K562 (cell line): ENCODE data around the gene FGF4. TPM values are rescaled to one million over a fixed set of nuclear protein-coding genes. Genes with fewer than 3 reads are reported as not detected.

Experiments used
- ATAC-seq: fragments of 200-7000 bp; cut with Tn5 transposase; 3 replicates; pipeline ENCODE4 v1.9.1; 2020; ENCODE audit warnings: moderate library complexity
- BruUV-seq: library from RNA; stranded (reverse); fragments of 400-500 nt; replicated peaks from 2 replicates; lab custom pipeline; 2021; lab: Mats Ljungman, UMichigan
- CTCF ChIA-PET: fragments of 300-600 bp; formaldehyde crosslinking; extraction: SDS; loops from one replicate; lab custom pipeline; 2021; ENCODE audit warnings: low intra/inter-chr PET ratio; lab: Yijun Ruan, JAX
- POLR2A ChIA-PET: fragments of 300-600, 350-650 bp; sonication (Branson Sonifier 250); formaldehyde crosslinking; extraction: SDS; loops from one replicate; lab custom pipeline; 2021; ENCODE audit warnings: antibody characterized with exemption, inconsistent platforms; lab: Yijun Ruan, JAX
- DNase-seq, 4 experiments: peaks; one replicate each; pipeline versions ENCODE4 v3.0.0 to v3.0.0-alpha.2; 2011 to 2018; ENCODE audit warnings: low spot score in 3 of 4, mixed read lengths in 3 of 4; ENCODE audit errors: extremely low read depth in 1 of 4
- FAIRE-seq: peaks from 2 replicates; lab custom pipeline; 2011; peaks lifted over from hg19 to GRCh38; lab: Jason Lieb, UNC
- H2AFZ ChIP-seq: 2 replicates; pipeline ENCODE4 v1.6.0; 2011; ENCODE audit warnings: low read depth, low read length, control low read depth, inconsistent platforms
- H3K27ac ChIP-seq: fragments of 200-600 bp; 3 replicates; pipeline ENCODE4 v1.8.0; 2011; ENCODE audit warnings: low read depth, mild to moderate bottlenecking, control low read depth, inconsistent platforms, low read length, moderate library complexity, mixed read lengths; ENCODE audit errors: extremely low read depth
- H3K27me3 ChIP-seq, 2 experiments: fragments of 300-600 bp in 1 of 2; 2 replicates in 1 of 2; 3 replicates in 1 of 2; pipeline versions ENCODE4 v1.6.0 to v1.8.0; 2011; ENCODE audit warnings: inconsistent platforms in 2 of 2, low read length in 2 of 2, mild to moderate bottlenecking in 1 of 2, mixed read lengths in 1 of 2, moderate library complexity in 1 of 2; ENCODE audit not compliant: control insufficient read depth in 2 of 2, insufficient read depth in 2 of 2
- H3K36me3 ChIP-seq: fragments of 300-600 bp; 3 replicates; pipeline ENCODE4 v1.8.0; 2011; ENCODE audit warnings: mild to moderate bottlenecking, low read length, inconsistent platforms; ENCODE audit not compliant: control insufficient read depth, insufficient read depth
- H3K4me1 ChIP-seq, 2 experiments: fragments of 200-600 bp in 1 of 2; replicated peaks in 1 of 2; 2 replicates in 1 of 2; 3 replicates in 1 of 2; pipeline versions ENCODE4 v1.5.1 to v1.8.0; 2011; ENCODE audit warnings: inconsistent platforms in 2 of 2, low read length in 2 of 2, mild to moderate bottlenecking in 1 of 2, mixed read lengths in 1 of 2, moderate library complexity in 1 of 2; ENCODE audit not compliant: control insufficient read depth in 2 of 2, insufficient read depth in 2 of 2
- H3K4me2 ChIP-seq: 2 replicates; pipeline ENCODE4 v1.6.1; 2011; ENCODE audit warnings: low read length, control low read depth, inconsistent platforms, mixed read lengths; ENCODE audit not compliant: insufficient read depth
- H3K4me3 ChIP-seq: fragments of 200-600 bp; sonication (generic), shearing (Covaris generic); 2 replicates; pipeline ENCODE4 v1.5.1; 2016; ENCODE audit warnings: control low read depth, inconsistent platforms
- H3K79me2 ChIP-seq: fragments of 200-600 bp; 3 replicates; pipeline ENCODE4 v1.8.0; 2011; ENCODE audit warnings: low read length, inconsistent platforms; ENCODE audit not compliant: control insufficient read depth, insufficient read depth
- H3K9ac ChIP-seq, 2 experiments: 2 replicates each; pipeline versions ENCODE4 v1.6.0 to v1.6.1; 2011; ENCODE audit warnings: low read depth in 2 of 2, low read length in 2 of 2, control low read depth in 1 of 2, inconsistent platforms in 1 of 2, mild to moderate bottlenecking in 1 of 2, mixed read lengths in 1 of 2; ENCODE audit not compliant: insufficient read depth in 1 of 2
- H3K9me1 ChIP-seq: one replicate; pipeline ENCODE4 v1.6.0; 2011; ENCODE audit warnings: inconsistent platforms, mild to moderate bottlenecking, low read length, moderate library complexity; ENCODE audit not compliant: control insufficient read depth, insufficient read depth
- H3K9me3 ChIP-seq: replicated peaks from 2 replicates; pipeline ENCODE4 v1.5.1; 2011; ENCODE audit warnings: low read depth, low read length, inconsistent platforms; ENCODE audit not compliant: control insufficient read depth, insufficient read depth
- H4K20me1 ChIP-seq: replicated peaks from 2 replicates; pipeline ENCODE4 v1.6.1; 2011; ENCODE audit warnings: low read length, inconsistent platforms, mixed read lengths; ENCODE audit not compliant: control insufficient read depth, insufficient read depth
- EWSR1 ChIP-seq: fragments of 450-650 bp; IDR thresholded peaks from 2 replicates; pipeline ENCODE4 v1.6.1; 2018; ENCODE audit warnings: borderline replicate concordance, mild to moderate bottlenecking, low read depth, moderate library complexity; ENCODE audit not compliant: partially characterized antibody
- GTF2E2 ChIP-seq: fragments of 200-800 bp; sonication (Bioruptor generic); IDR thresholded peaks from 2 replicates; pipeline ENCODE4 v1.6.1; 2016; ENCODE audit warnings: missing genetic modification characterization, missing compliant biosample characterization
- HEY1 ChIP-seq: fragments of 250-450 bp; sonication (Bioruptor Pico); IDR thresholded peaks from 2 replicates; pipeline ENCODE4 v1.5.0; 2020; ENCODE audit warnings: mild to moderate bottlenecking, moderate library complexity, borderline replicate concordance
- HNRNPK ChIP-seq: fragments of 200-400 bp; formaldehyde crosslinking; IDR thresholded peaks from one replicate; pipeline ENCODE4 v1.6.1; 2018; ENCODE audit warnings: mild to moderate bottlenecking, low read depth, low read length; ENCODE audit not compliant: poor library complexity, severe bottlenecking
- IRF2 ChIP-seq: sonication (generic); formaldehyde crosslinking; IDR thresholded peaks from 2 replicates; pipeline ENCODE4 v1.8.1; 2022; ENCODE audit warnings: mild to moderate bottlenecking, missing genetic modification reagents
- MAFF ChIP-seq: IDR thresholded peaks from 2 replicates; pipeline ENCODE4 v1.6.1; 2012; ENCODE audit warnings: low read length, improper control_type of control experiment
- MCM3 ChIP-seq: fragments of 450-650 bp; IDR thresholded peaks from 2 replicates; pipeline ENCODE4 v1.6.1; 2016
- NUFIP1 ChIP-seq: fragments of 450-650 bp; IDR thresholded peaks from 2 replicates; pipeline ENCODE4 v1.6.1; 2018; ENCODE audit not compliant: partially characterized antibody
- OTX1 ChIP-seq: fragments of 450-650 bp; formaldehyde crosslinking; IDR thresholded peaks from 2 replicates; pipeline ENCODE4 v1.4.0; 2022; ENCODE audit warnings: mild to moderate bottlenecking
- RERE ChIP-seq: sonication (generic); formaldehyde crosslinking; IDR thresholded peaks from 2 replicates; pipeline ENCODE4 v1.8.0; 2023; ENCODE audit warnings: missing genetic modification reagents, mild to moderate bottlenecking, borderline replicate concordance
- SMARCB1 ChIP-seq: IDR thresholded peaks from 2 replicates; pipeline ENCODE4 v1.6.1; 2011; ENCODE audit warnings: improper control_type of control experiment, low read depth; ENCODE audit not compliant: insufficient read length
- TRIM24 ChIP-seq, 2 experiments: fragments of 450-650 bp; IDR thresholded peaks; 2 replicates each; pipeline ENCODE4 v1.6.1; 2016
- ZNF217 ChIP-seq: sonication (generic); formaldehyde crosslinking; IDR thresholded peaks from 2 replicates; pipeline ENCODE4 v1.8.0; 2022; ENCODE audit warnings: mild to moderate bottlenecking, missing genetic modification reagents
- ZNF583 ChIP-seq: fragments of 250-450 bp; sonication (Bioruptor Pico); IDR thresholded peaks from 2 replicates; pipeline ENCODE4 v1.4.0; 2020
- WGBS: fragments of 100-300 bp; shearing (Covaris generic); methylation state at CpG from one replicate; pipeline ENCODE4 v1.1.6; 2016; ENCODE audit warnings: low coverage, mixed read lengths; ENCODE audit not compliant: insufficient coverage; ENCODE audit errors: missing lambda C conversion rate; 5-methylcytosine and 5-hydroxymethylcytosine counted together
- in situ Hi-C: fragments of 300-500 bp; cut with MboI; formaldehyde crosslinking; loops from 4 replicates; pipeline ENCODE4 v1.15.0; 2018; ENCODE audit warnings: inconsistent platforms, mixed read lengths
- intact Hi-C: fragments of 100-400 bp; cut with micrococcal nuclease; formaldehyde crosslinking; loops from 2 replicates; pipeline ENCODE4 v1.14.2; 2022
- polyA plus RNA-seq, 8 experiments: library from polyadenylated mRNA; depleted of rRNA in 4 of 8; stranded (reverse) in 5 of 8; unstranded in 3 of 8; fragments of >200 nt; fragmentation: Nextera tagmentation in 2 of 8; fragmentation: Illumina TruSeq in 1 of 8; extraction: Ambion mirVana in 2 of 8; extraction: Trizol in 1 of 8; gene quantifications; 2 replicates each; pipeline versions ENCODE4 v1.2.1 to v1.2.3, GENCODE V29; 2011 to 2014; ENCODE audit warnings: inconsistent platforms in 1 of 8, missing spikeins in 1 of 8
- total RNA-seq, 7 experiments: library from RNA; depleted of rRNA in 6 of 7; stranded (reverse); fragments of >200 nt in 6 of 7; fragmentation: Illumina TruSeq in 2 of 7; extraction: Trizol in 2 of 7; gene quantifications; 2 replicates each; pipeline versions ENCODE4 v1.2.1 to v1.2.3, GENCODE V29; 2011 to 2021; ENCODE audit warnings: low replicate concordance in 1 of 7
- TF ChIP-seq, protein P1 (sequence below), 3 experiments: IDR thresholded peaks in 2 of 3; conservative IDR thresholded peaks in 1 of 3; 2 replicates each; pipeline ENCODE4 v1.5.1; 2011 to 2012; ENCODE audit warnings: low read length in 3 of 3, mild to moderate bottlenecking in 3 of 3, control low read depth in 2 of 3, improper control_type of control experiment in 1 of 3, inconsistent platforms in 1 of 3, low read depth in 1 of 3, mixed read lengths in 1 of 3, moderate library complexity in 1 of 3; ENCODE audit not compliant: insufficient read depth in 2 of 3

Gene FGF4
- total and polyA plus RNA-seq, 9 of the 15 experiments (the other 6 are each of a cell fraction or from before 2014, with no cell fraction given) = not detected

- TF ChIP-seq EWSR1 = no peak
- no peak for TF ChIP-seq MCM3
- TF ChIP-seq SMARCB1 = no peak
- TF ChIP-seq OTX1 (CRISPR knock-in tag) = no peak
- TF ChIP-seq MAFF = no peak
- TF ChIP-seq ZNF583 (CRISPR knock-in tag) = no peak
These were observed 43.7 kb upstream of the FGF4 start, which contains the start of gene FGF3 (continued) for GRCh38 chr11:69818603-69819441.

- 24% methylated on average over 23 of the region's 31 CpGs for WGBS
- Histone ChIP-seq H3K36me3 (no peaks in the 10 kb centered on the region), H3K4me2 (no peak overlapping the region), H4K20me1 (peaks cover 13% of the 10 kb centered on the region; the same call in 1 of the 2 replicates), H3K4me3 (no peak overlapping the region), H2AFZ (no peak overlapping the region), H3K9me1 (no peaks in the 10 kb centered on the region), H3K9ac (no peak overlapping the region), H3K27me3 (peaks cover 18 to 65% of the 10 kb centered on the region in 2 experiments), H3K27ac (no peak overlapping the region), H3K4me1 (peaks cover 0 to 22% of the 10 kb centered on the region in 2 experiments; a peak in 2 of 5 replicates), H3K79me2 (no peaks in the 10 kb centered on the region), H3K9me3 (no peaks in the 10 kb centered on the region)
- ATAC-seq = no peak
- POLR2A ChIA-PET = no interaction called here
- BruUV-seq = no TSS peak
- in situ Hi-C loops (no loop called here), intact Hi-C loops (no loop called here)
- DNase-seq = no peak
- CTCF ChIA-PET = no interaction called here
- no peak for FAIRE-seq
- TF ChIP-seq, protein P1, sequence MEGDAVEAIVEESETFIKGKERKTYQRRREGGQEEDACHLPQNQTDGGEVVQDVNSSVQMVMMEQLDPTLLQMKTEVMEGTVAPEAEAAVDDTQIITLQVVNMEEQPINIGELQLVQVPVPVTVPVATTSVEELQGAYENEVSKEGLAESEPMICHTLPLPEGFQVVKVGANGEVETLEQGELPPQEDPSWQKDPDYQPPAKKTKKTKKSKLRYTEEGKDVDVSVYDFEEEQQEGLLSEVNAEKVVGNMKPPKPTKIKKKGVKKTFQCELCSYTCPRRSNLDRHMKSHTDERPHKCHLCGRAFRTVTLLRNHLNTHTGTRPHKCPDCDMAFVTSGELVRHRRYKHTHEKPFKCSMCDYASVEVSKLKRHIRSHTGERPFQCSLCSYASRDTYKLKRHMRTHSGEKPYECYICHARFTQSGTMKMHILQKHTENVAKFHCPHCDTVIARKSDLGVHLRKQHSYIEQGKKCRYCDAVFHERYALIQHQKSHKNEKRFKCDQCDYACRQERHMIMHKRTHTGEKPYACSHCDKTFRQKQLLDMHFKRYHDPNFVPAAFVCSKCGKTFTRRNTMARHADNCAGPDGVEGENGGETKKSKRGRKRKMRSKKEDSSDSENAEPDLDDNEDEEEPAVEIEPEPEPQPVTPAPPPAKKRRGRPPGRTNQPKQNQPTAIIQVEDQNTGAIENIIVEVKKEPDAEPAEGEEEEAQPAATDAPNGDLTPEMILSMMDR (IDR thresholded peaks at IDR 0.05 in 2 of 3, conservative IDR thresholded peaks at IDR 0.05 in 1 of 3; ENCODE audit: insufficient read depth in 2 of 3, low read depth in 1 of 3, low read length in 3 of 3) = no peak
- no peak for TF ChIP-seq HNRNPK
- TF ChIP-seq HEY1 (CRISPR knock-in tag) = no peak
- TF ChIP-seq GTF2E2 = no peak
- no peak for TF ChIP-seq TRIM24 (IDR thresholded peaks at IDR 0.05)
- no peak for TF ChIP-seq RERE (CRISPR knock-in tag)
- no peak for TF ChIP-seq NUFIP1
- TF ChIP-seq IRF2 (CRISPR knock-in tag) = no peak
- TF ChIP-seq ZNF217 (CRISPR knock-in tag) = no peak
These were observed 43.1 kb upstream of the FGF4 start for GRCh38 chr11:69818231-69818602.
